IMR-90 (cell line): ENCODE measurements around the gene XIRP1. TPM values are rescaled to one million over a fixed set of nuclear protein-coding genes. Genes with fewer than 3 reads are reported as not detected.

Source experiments
- ATAC-seq: fragments of 200-7000 bp; cut with Tn5 transposase; 2 replicates; pipeline ENCODE4 v1.9.1; 2020; ENCODE audit warnings: low read depth, mild to moderate bottlenecking, moderate library complexity
- BruUV-seq: library from RNA; stranded (reverse); fragments of 400-500 nt; replicated peaks from 2 replicates; lab custom pipeline; 2021; lab: Mats Ljungman, UMichigan
- CTCF ChIA-PET: fragments of 300-600 bp; formaldehyde crosslinking; extraction: SDS; loops from one replicate; lab custom pipeline; 2021; ENCODE audit warnings: antibody characterized with exemption; lab: Yijun Ruan, JAX
- POLR2A ChIA-PET: fragments of 300-600 bp; sonication (Branson Sonifier 250); formaldehyde crosslinking; loops from one replicate; lab custom pipeline; 2022; ENCODE audit warnings: antibody characterized with exemption; ENCODE audit not compliant: unreplicated experiment; lab: Charles Lee
- DNase-seq: peaks from one replicate; pipeline ENCODE4 v3.0.0; 2013
- H2AFZ ChIP-seq: replicated peaks from 2 replicates; pipeline ENCODE3; 2013; ENCODE audit warnings: low read length, mild to moderate bottlenecking; ENCODE audit not compliant: poor library complexity
- H2AK5ac ChIP-seq: 2 replicates; pipeline ENCODE4 v1.6.1; 2013; ENCODE audit warnings: low read depth, low read length, inconsistent platforms
- H2AK9ac ChIP-seq: replicated peaks from 2 replicates; pipeline ENCODE3; 2013; ENCODE audit warnings: mild to moderate bottlenecking, low read depth, low read length, moderate library complexity; ENCODE audit not compliant: poor library complexity
- H2BK120ac ChIP-seq: 2 replicates; pipeline ENCODE4 v1.6.1; 2013; ENCODE audit warnings: low read depth, low read length, inconsistent platforms
- H2BK15ac ChIP-seq: 3 replicates; pipeline ENCODE4 v1.6.1; 2013; ENCODE audit warnings: low read depth, low read length, inconsistent platforms
- H2BK20ac ChIP-seq: 2 replicates; pipeline ENCODE4 v1.6.1; 2013; ENCODE audit warnings: low read depth, mild to moderate bottlenecking, inconsistent platforms, low read length, moderate library complexity
- H2BK5ac ChIP-seq: 2 replicates; pipeline ENCODE4 v1.6.1; 2013; ENCODE audit warnings: mild to moderate bottlenecking, low read depth, low read length, inconsistent platforms; ENCODE audit not compliant: poor library complexity, severe bottlenecking
- H3K14ac ChIP-seq: replicated peaks from 2 replicates; pipeline ENCODE4 v1.6.1; 2013; ENCODE audit warnings: low read depth, low read length, inconsistent platforms
- H3K18ac ChIP-seq: 2 replicates; pipeline ENCODE4 v1.6.1; 2013; ENCODE audit warnings: low read depth, low read length, control low read depth
- H3K23ac ChIP-seq: 2 replicates; pipeline ENCODE4 v1.6.1; 2013; ENCODE audit warnings: low read depth, low read length, inconsistent platforms
- H3K27ac ChIP-seq: 2 replicates; pipeline ENCODE4 v1.5.1; 2013; ENCODE audit warnings: mild to moderate bottlenecking, control low read depth, low read length; ENCODE audit not compliant: insufficient read depth
- H3K27me3 ChIP-seq: 2 replicates; pipeline ENCODE4 v1.6.1; 2013; ENCODE audit warnings: low read length; ENCODE audit not compliant: control insufficient read depth, insufficient read depth
- H3K36me3 ChIP-seq: 2 replicates; pipeline ENCODE4 v1.6.1; 2013; ENCODE audit warnings: low read length, mixed read lengths; ENCODE audit not compliant: control insufficient read depth, insufficient read depth
- H3K4ac ChIP-seq: 2 replicates; pipeline ENCODE4 v1.6.1; 2013; ENCODE audit warnings: low read depth, low read length, inconsistent platforms
- H3K4me1 ChIP-seq: 2 replicates; pipeline ENCODE4 v1.6.1; 2013; ENCODE audit warnings: low read length, mixed read lengths; ENCODE audit not compliant: control insufficient read depth, insufficient read depth
- H3K4me2 ChIP-seq: 2 replicates; pipeline ENCODE4 v1.6.1; 2013; ENCODE audit warnings: low read depth, mild to moderate bottlenecking, control low read depth, low read length, moderate library complexity
- H3K4me3 ChIP-seq: 2 replicates; pipeline ENCODE4 v1.5.1; 2013; ENCODE audit warnings: low read depth, mild to moderate bottlenecking, control low read depth, low read length, moderate library complexity; ENCODE audit not compliant: insufficient read depth
- H3K56ac ChIP-seq: 2 replicates; pipeline ENCODE4 v1.6.1; 2013; ENCODE audit warnings: low read length, inconsistent platforms; ENCODE audit not compliant: insufficient read depth; ENCODE audit errors: extremely low read depth
- H3K79me1 ChIP-seq, 2 experiments: 2 replicates each; pipeline ENCODE4 v1.6.1; 2013; ENCODE audit warnings: low read length in 2 of 2, inconsistent platforms in 1 of 2, low read depth in 1 of 2
- H3K9ac ChIP-seq: 2 replicates; pipeline ENCODE4 v1.6.1; 2013; ENCODE audit warnings: low read depth, low read length, control low read depth
- H3K9me1 ChIP-seq: 2 replicates; pipeline ENCODE4 v1.6.1; 2013; ENCODE audit warnings: low read length, inconsistent platforms; ENCODE audit not compliant: insufficient read depth
- H3K9me3 ChIP-seq: 2 replicates; pipeline ENCODE4 v1.6.1; 2013; ENCODE audit warnings: low read length; ENCODE audit not compliant: control insufficient read depth, insufficient read depth
- H4K20me1 ChIP-seq: 2 replicates; pipeline ENCODE4 v1.6.1; 2013; ENCODE audit warnings: low read length, inconsistent platforms; ENCODE audit not compliant: insufficient read depth
- H4K5ac ChIP-seq: 2 replicates; pipeline ENCODE4 v1.6.1; 2013; ENCODE audit warnings: mild to moderate bottlenecking, low read depth, low read length, control low read depth
- H4K8ac ChIP-seq, 2 experiments: 2 replicates each; pipeline ENCODE4 v1.6.1; 2013; ENCODE audit warnings: low read depth in 2 of 2, low read length in 2 of 2, control low read depth in 1 of 2, inconsistent platforms in 1 of 2
- H4K91ac ChIP-seq: 2 replicates; pipeline ENCODE4 v1.6.1; 2013; ENCODE audit warnings: low read depth, low read length, inconsistent platforms; ENCODE audit not compliant: insufficient read depth
- BHLHE40 ChIP-seq: fragments of 150-350 bp; IDR thresholded peaks from 2 replicates; pipeline ENCODE4 v1.6.1; 2016; ENCODE audit warnings: mild to moderate bottlenecking, low read depth, low read length
- CEBPB ChIP-seq: IDR thresholded peaks from 2 replicates; pipeline ENCODE4 v1.6.1; 2012; ENCODE audit warnings: low read depth, low read length, improper control_type of control experiment
- FOS ChIP-seq: fragments of 150-350 bp; IDR thresholded peaks from 2 replicates; pipeline ENCODE4 v1.6.1; 2016; ENCODE audit warnings: low read depth, low read length
- MAFK ChIP-seq: IDR thresholded peaks from 2 replicates; pipeline ENCODE4 v1.6.1; 2012; ENCODE audit warnings: low read depth, low read length, improper control_type of control experiment
- MAZ ChIP-seq: IDR thresholded peaks from 2 replicates; pipeline ENCODE4 v1.6.1; 2012; ENCODE audit warnings: low read depth, mild to moderate bottlenecking, low read length, improper control_type of control experiment, moderate library complexity, borderline replicate concordance
- WGBS, 2 experiments: methylation state at CpG; one replicate each; pipeline versions ENCODE4 v1.1.5 to v1.1.7; 2013; ENCODE audit warnings: missing lambda C conversion rate in 2 of 2; ENCODE audit not compliant: insufficient read length in 1 of 2; ENCODE audit errors: extremely low coverage in 2 of 2; 5-methylcytosine and 5-hydroxymethylcytosine counted together
- dilution Hi-C: fragments of 300-500 bp; cut with HindIII; formaldehyde crosslinking; loops from one replicate; pipeline ENCODE4 v1.14.3; 2018; ENCODE audit warnings: low sequenced_read_pairs; ENCODE audit not compliant: unreplicated experiment
- in situ Hi-C: fragments of 300-500 bp; cut with MboI; formaldehyde crosslinking; loops from 3 replicates; pipeline ENCODE4 v1.14.3; 2019; ENCODE audit warnings: low sequenced_read_pairs, inconsistent platforms, mixed read lengths
- intact Hi-C: fragments of 100-400 bp; cut with micrococcal nuclease; formaldehyde crosslinking; loops from 2 replicates; pipeline ENCODE4 v1.10.0; 2022
- polyA plus RNA-seq, 3 experiments: library from polyadenylated mRNA; depleted of rRNA; stranded (reverse); fragments of >200 nt; gene quantifications; 2 replicates each; pipeline ENCODE4 v1.2.3, GENCODE V29; 2012; ENCODE audit warnings: low replicate concordance in 1 of 3
- total RNA-seq: library from RNA; depleted of rRNA; stranded (reverse); fragments of >200 nt; gene quantifications from 2 replicates; pipeline ENCODE4 v1.2.3, GENCODE V29; 2012
- TF ChIP-seq, protein P1 (sequence below): fragments of 150-350 bp; IDR thresholded peaks from 2 replicates; pipeline ENCODE4 v1.6.1; 2017; ENCODE audit warnings: mild to moderate bottlenecking, antibody characterized with exemption, low read length, low read depth
- TF ChIP-seq, protein P2 (sequence below): conservative IDR thresholded peaks from 2 replicates; pipeline ENCODE4 v1.5.1; 2012; ENCODE audit warnings: mild to moderate bottlenecking, low read depth, low read length, improper control_type of control experiment

The XIRP1 gene
- total and polyA plus RNA-seq, 2 of the 4 experiments (the other 2 are of a cell fraction) = under 0.01 to 0.07 TPM

DNA sequence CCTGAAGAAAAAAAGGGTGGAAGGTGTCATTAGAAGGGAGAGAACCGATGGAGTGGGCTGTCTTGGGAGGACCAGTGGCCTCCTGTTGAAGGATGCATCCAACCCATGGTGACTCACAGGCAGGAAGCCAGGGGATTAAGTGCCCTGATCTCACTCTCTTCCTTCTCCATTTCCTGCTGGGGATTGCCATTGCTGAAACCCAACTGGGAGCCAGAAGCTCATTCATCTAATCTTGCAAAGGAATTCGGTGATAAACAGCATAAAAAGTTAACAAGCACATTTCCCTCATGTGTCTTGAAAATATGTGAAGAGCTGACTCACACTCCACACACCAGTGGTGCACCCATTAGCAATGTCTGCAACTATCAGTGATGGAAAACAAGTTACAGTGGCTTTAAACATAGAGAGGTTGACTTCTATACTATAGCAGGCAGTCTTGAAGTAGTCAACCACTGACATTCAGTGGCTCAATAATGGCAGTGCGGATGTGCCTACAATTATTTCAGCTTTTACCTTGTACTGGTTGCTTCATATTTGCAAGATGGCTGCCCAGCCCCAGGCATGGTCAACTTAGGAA, 26.2 kb downstream of the XIRP1 start:
- Histone ChIP-seq H3K27ac (peak overlapping the region; percentile 43), H3K79me1 (no peaks in the 10 kb centered on the region; a peak in 1 of 4 replicates), H2BK120ac (peak overlapping the region; percentile 64), H4K20me1 (no peaks in the 10 kb centered on the region), H2BK20ac (peak overlapping the region; percentile 60; the same call in 1 of the 2 replicates), H4K5ac (no peak overlapping the region), H3K27me3 (no peaks in the 10 kb centered on the region), H4K91ac (no peak overlapping the region), H2BK15ac (peak overlapping the region; percentile 67; the same call in 2 of the 3 replicates), H2AK5ac (peak overlapping the region; percentile 21; the same call in 1 of the 2 replicates), H3K18ac (peak overlapping the region; percentile 22; the same call in 1 of the 2 replicates), H2BK5ac (peak overlapping the region; percentile 66), H3K56ac (no peak overlapping the region), H3K4ac (peak overlapping the region; percentile 34; the same call in 1 of the 2 replicates), H3K4me2 (no peak overlapping the region), H3K14ac (no peak overlapping the region; the same call in 1 of the 2 replicates), H3K4me3 (no peak overlapping the region), H3K9ac (no peak overlapping the region), H3K23ac (no peak overlapping the region), H2AK9ac (no peak overlapping the region), H3K9me1 (peaks cover 8% of the 10 kb centered on the region), H3K4me1 (peaks cover 5% of the 10 kb centered on the region), H3K36me3 (no peaks in the 10 kb centered on the region), H4K8ac (peak overlapping the region; percentile 22 to 72; a peak in 3 of 4 replicates), H2AFZ (peak overlapping the region; percentile 55), H3K9me3 (peaks cover 2% of the 10 kb centered on the region; the same call in 1 of the 2 replicates)
- TF ChIP-seq FOS = peak; percentile 67; the same call in 1 of the 2 replicates
- TF ChIP-seq CEBPB = peak; percentile 28; the same call in 1 of the 2 replicates
- peak; percentile 26; the same call in 1 of the 2 replicates for TF ChIP-seq BHLHE40
- no peak for TF ChIP-seq MAZ
- TF ChIP-seq MAFK = 0 out of 2 replicates have a peak, but pooled peaks have one; percentile 3
- TF ChIP-seq, protein P1, sequence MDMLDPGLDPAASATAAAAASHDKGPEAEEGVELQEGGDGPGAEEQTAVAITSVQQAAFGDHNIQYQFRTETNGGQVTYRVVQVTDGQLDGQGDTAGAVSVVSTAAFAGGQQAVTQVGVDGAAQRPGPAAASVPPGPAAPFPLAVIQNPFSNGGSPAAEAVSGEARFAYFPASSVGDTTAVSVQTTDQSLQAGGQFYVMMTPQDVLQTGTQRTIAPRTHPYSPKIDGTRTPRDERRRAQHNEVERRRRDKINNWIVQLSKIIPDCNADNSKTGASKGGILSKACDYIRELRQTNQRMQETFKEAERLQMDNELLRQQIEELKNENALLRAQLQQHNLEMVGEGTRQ = no peak
- TF ChIP-seq, protein P2, sequence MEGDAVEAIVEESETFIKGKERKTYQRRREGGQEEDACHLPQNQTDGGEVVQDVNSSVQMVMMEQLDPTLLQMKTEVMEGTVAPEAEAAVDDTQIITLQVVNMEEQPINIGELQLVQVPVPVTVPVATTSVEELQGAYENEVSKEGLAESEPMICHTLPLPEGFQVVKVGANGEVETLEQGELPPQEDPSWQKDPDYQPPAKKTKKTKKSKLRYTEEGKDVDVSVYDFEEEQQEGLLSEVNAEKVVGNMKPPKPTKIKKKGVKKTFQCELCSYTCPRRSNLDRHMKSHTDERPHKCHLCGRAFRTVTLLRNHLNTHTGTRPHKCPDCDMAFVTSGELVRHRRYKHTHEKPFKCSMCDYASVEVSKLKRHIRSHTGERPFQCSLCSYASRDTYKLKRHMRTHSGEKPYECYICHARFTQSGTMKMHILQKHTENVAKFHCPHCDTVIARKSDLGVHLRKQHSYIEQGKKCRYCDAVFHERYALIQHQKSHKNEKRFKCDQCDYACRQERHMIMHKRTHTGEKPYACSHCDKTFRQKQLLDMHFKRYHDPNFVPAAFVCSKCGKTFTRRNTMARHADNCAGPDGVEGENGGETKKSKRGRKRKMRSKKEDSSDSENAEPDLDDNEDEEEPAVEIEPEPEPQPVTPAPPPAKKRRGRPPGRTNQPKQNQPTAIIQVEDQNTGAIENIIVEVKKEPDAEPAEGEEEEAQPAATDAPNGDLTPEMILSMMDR = 0 out of 2 replicates have a peak, but pooled peaks have one; percentile 18
- no CpG with 5 or more reads among the region's 3 CpGs for WGBS, 2 experiments
- no TSS peak for BruUV-seq
- POLR2A ChIA-PET = interaction anchor here (1.4 kb wide), 1 partner anchor 11 kb away, joined by 9 read pairs; no protein-coding TSS in a partner anchor
- DNase-seq = peak; percentile 94
- dilution Hi-C loops = no loop called here
- intact Hi-C loops = loop anchor here (5.0 kb wide), 1 partner anchor 59 kb away; the partner anchor contains the start of genes GORASP1 and TTC21A
- CTCF ChIA-PET = interaction anchor here (1.0 kb wide), 1 partner anchor 50 kb away, joined by 3 read pairs; no protein-coding TSS in a partner anchor
- in situ Hi-C loops = no loop called here
- peak; percentile 92 for ATAC-seq
